Measurements from ENCODE around the gene OR2J1.

The OR2J1 gene

GRCh38 chr6:29099190-29099589, at the start of gene OR2J1:
Gene OR2J1, plus strand, starts transcription at chr6:29099490. Its CDS starts 1,453 bp downstream, at chr6:29100943.
- H3K9me3 ChIP-seq (ENCODE audit: control insufficient read depth in 5 of 5, low read length in 5 of 5): peaks cover 0 to 3% (median 0%) of the 10 kb centered on the region in 5 donors
- no peak within 1 kb of the TSS for H3K27ac ChIP-seq (ENCODE audit: low read depth, low read length)
- no peaks in the 10 kb centered on the region for H3K36me3 ChIP-seq (ENCODE audit: control insufficient read depth in 5 of 5, insufficient read depth in 5 of 5, low read length in 5 of 5)
- no peak within 1 kb of the TSS for H3K4me3 ChIP-seq (ENCODE audit: low read depth in 1 of 5, low read length in 5 of 5)
- H3K27me3 ChIP-seq (ENCODE audit: control insufficient read depth in 5 of 5, insufficient read depth in 4 of 5, low read length in 5 of 5): no peaks in the 10 kb centered on the region
- H3K9ac ChIP-seq (ENCODE audit: low read length in 5 of 5): no peak within 1 kb of the TSS
- H3K4me1 ChIP-seq (ENCODE audit: control insufficient read depth in 5 of 5, insufficient read depth in 5 of 5, low read length in 5 of 5): no peaks in the 10 kb centered on the region

- peaks cover 0 to 3% (median 0%) of the 10 kb centered on the region in 5 donors for H3K9me3 ChIP-seq (ENCODE audit: control insufficient read depth in 5 of 5, low read length in 5 of 5)
- no peak overlapping the region for H3K27ac ChIP-seq (ENCODE audit: low read depth, low read length)
- no peaks in the 10 kb centered on the region for H3K36me3 ChIP-seq (ENCODE audit: control insufficient read depth in 5 of 5, insufficient read depth in 5 of 5, low read length in 5 of 5)
- H3K4me1 ChIP-seq (ENCODE audit: control insufficient read depth in 5 of 5, insufficient read depth in 5 of 5, low read length in 5 of 5): no peaks in the 10 kb centered on the region
- no peak overlapping the region for H3K4me3 ChIP-seq (ENCODE audit: low read depth in 1 of 5, low read length in 5 of 5)
- no peaks in the 10 kb centered on the region for H3K27me3 ChIP-seq (ENCODE audit: control insufficient read depth in 5 of 5, insufficient read depth in 4 of 5, low read length in 5 of 5)
- H3K9ac ChIP-seq (ENCODE audit: low read length in 5 of 5): no peak overlapping the region
Observed at GRCh38 chr6:29051680-29052079, 47.6 kb upstream of the OR2J1 start.

- H3K4me3 ChIP-seq (ENCODE audit: low read depth in 1 of 5, low read length in 5 of 5): no peak overlapping the region
- no peaks in the 10 kb centered on the region for H3K36me3 ChIP-seq (ENCODE audit: control insufficient read depth in 5 of 5, insufficient read depth in 5 of 5, low read length in 5 of 5)
- no peaks in the 10 kb centered on the region for H3K4me1 ChIP-seq (ENCODE audit: control insufficient read depth in 5 of 5, insufficient read depth in 5 of 5, low read length in 5 of 5)
- no peaks in the 10 kb centered on the region for H3K9me3 ChIP-seq (ENCODE audit: control insufficient read depth in 5 of 5, low read length in 5 of 5)
- H3K27ac ChIP-seq (ENCODE audit: low read depth, low read length): no peak overlapping the region
- no peak overlapping the region for H3K9ac ChIP-seq (ENCODE audit: low read length in 5 of 5)
- H3K27me3 ChIP-seq (ENCODE audit: control insufficient read depth in 5 of 5, insufficient read depth in 4 of 5, low read length in 5 of 5): peaks cover 0 to 2% (median 0%) of the 10 kb centered on the region in 5 donors
Observed at GRCh38 chr6:29071831-29072723, 27.2 kb upstream of the OR2J1 start.

GRCh38 chr6:29079203-29079602, 20.1 kb upstream of the OR2J1 start:
- H3K4me3 ChIP-seq (ENCODE audit: low read depth in 1 of 5, low read length in 5 of 5): no peak overlapping the region
- no peaks in the 10 kb centered on the region for H3K4me1 ChIP-seq (ENCODE audit: control insufficient read depth in 5 of 5, insufficient read depth in 5 of 5, low read length in 5 of 5)
- no peaks in the 10 kb centered on the region for H3K36me3 ChIP-seq (ENCODE audit: control insufficient read depth in 5 of 5, insufficient read depth in 5 of 5, low read length in 5 of 5)
- H3K27me3 ChIP-seq (ENCODE audit: control insufficient read depth in 5 of 5, insufficient read depth in 4 of 5, low read length in 5 of 5): peaks cover 0 to 2% (median 0%) of the 10 kb centered on the region in 5 donors
- no peak overlapping the region for H3K9ac ChIP-seq (ENCODE audit: low read length in 5 of 5)
- H3K9me3 ChIP-seq (ENCODE audit: control insufficient read depth in 5 of 5, low read length in 5 of 5): no peaks in the 10 kb centered on the region
- H3K27ac ChIP-seq (ENCODE audit: low read depth, low read length): no peak overlapping the region

GRCh38 chr6:29081312-29081711, 18.0 kb upstream of the OR2J1 start:
- H3K36me3 ChIP-seq (ENCODE audit: control insufficient read depth in 5 of 5, insufficient read depth in 5 of 5, low read length in 5 of 5): no peaks in the 10 kb centered on the region
- H3K9me3 ChIP-seq (ENCODE audit: control insufficient read depth in 5 of 5, low read length in 5 of 5): no peaks in the 10 kb centered on the region
- H3K9ac ChIP-seq (ENCODE audit: low read length in 5 of 5): no peak overlapping the region
- H3K4me1 ChIP-seq (ENCODE audit: control insufficient read depth in 5 of 5, insufficient read depth in 5 of 5, low read length in 5 of 5): no peaks in the 10 kb centered on the region
- no peaks in the 10 kb centered on the region for H3K27me3 ChIP-seq (ENCODE audit: control insufficient read depth in 5 of 5, insufficient read depth in 4 of 5, low read length in 5 of 5)
- H3K27ac ChIP-seq (ENCODE audit: low read depth, low read length): no peak overlapping the region
- H3K4me3 ChIP-seq (ENCODE audit: low read depth in 1 of 5, low read length in 5 of 5): no peak overlapping the region

GRCh38 chr6:29082457-29082856, 16.8 kb upstream of the OR2J1 start:
- H3K4me1 ChIP-seq (ENCODE audit: control insufficient read depth in 5 of 5, insufficient read depth in 5 of 5, low read length in 5 of 5): no peaks in the 10 kb centered on the region
- H3K9ac ChIP-seq (ENCODE audit: low read length in 5 of 5): no peak overlapping the region
- no peaks in the 10 kb centered on the region for H3K9me3 ChIP-seq (ENCODE audit: control insufficient read depth in 5 of 5, low read length in 5 of 5)
- H3K36me3 ChIP-seq (ENCODE audit: control insufficient read depth in 5 of 5, insufficient read depth in 5 of 5, low read length in 5 of 5): no peaks in the 10 kb centered on the region
- H3K27me3 ChIP-seq (ENCODE audit: control insufficient read depth in 5 of 5, insufficient read depth in 4 of 5, low read length in 5 of 5): no peaks in the 10 kb centered on the region
- no peak overlapping the region for H3K4me3 ChIP-seq (ENCODE audit: low read depth in 1 of 5, low read length in 5 of 5)
- no peak overlapping the region for H3K27ac ChIP-seq (ENCODE audit: low read depth, low read length)

- no peak within 1 kb of the TSS for H3K27ac ChIP-seq (ENCODE audit: low read depth, low read length)
- H3K9me3 ChIP-seq (ENCODE audit: control insufficient read depth in 5 of 5, low read length in 5 of 5): no peaks in the 10 kb centered on the region
- H3K4me3 ChIP-seq (ENCODE audit: low read depth in 1 of 5, low read length in 5 of 5): no peak within 1 kb of the TSS
- H3K36me3 ChIP-seq (ENCODE audit: control insufficient read depth in 5 of 5, insufficient read depth in 5 of 5, low read length in 5 of 5): no peaks in the 10 kb centered on the region
- H3K9ac ChIP-seq (ENCODE audit: low read length in 5 of 5): no peak within 1 kb of the TSS
- H3K27me3 ChIP-seq (ENCODE audit: control insufficient read depth in 5 of 5, insufficient read depth in 4 of 5, low read length in 5 of 5): no peaks in the 10 kb centered on the region
- no peaks in the 10 kb centered on the region for H3K4me1 ChIP-seq (ENCODE audit: control insufficient read depth in 5 of 5, insufficient read depth in 5 of 5, low read length in 5 of 5)
Observed at GRCh38 chr6:29087213-29087612, 12.1 kb upstream of the OR2J1 start, which contains the start of gene OR2B3. Gene OR2B3, minus strand, starts transcription at chr6:29087313. Its CDS starts 65 bp downstream, at chr6:29087248.

- Histone ChIP-seq H3K9me3 (ENCODE audit: control insufficient read depth in 5 of 5, low read length in 5 of 5) (no peaks in the 10 kb centered on the region), H3K27ac (ENCODE audit: low read depth, low read length) (no peak overlapping the region), H3K27me3 (ENCODE audit: control insufficient read depth in 5 of 5, insufficient read depth in 4 of 5, low read length in 5 of 5) (no peaks in the 10 kb centered on the region), H3K36me3 (ENCODE audit: control insufficient read depth in 5 of 5, insufficient read depth in 5 of 5, low read length in 5 of 5) (no peaks in the 10 kb centered on the region), H3K9ac (ENCODE audit: low read length in 5 of 5) (no peak overlapping the region), H3K4me3 (ENCODE audit: low read depth in 1 of 5, low read length in 5 of 5) (no peak overlapping the region), H3K4me1 (ENCODE audit: control insufficient read depth in 5 of 5, insufficient read depth in 5 of 5, low read length in 5 of 5) (no peaks in the 10 kb centered on the region)
Observed at GRCh38 chr6:29092957-29093356, 6.3 kb upstream of the OR2J1 start.

GRCh38 chr6:29097803-29098202, 1.5 kb upstream of the OR2J1 start:
- Histone ChIP-seq H3K36me3 (ENCODE audit: control insufficient read depth in 5 of 5, insufficient read depth in 5 of 5, low read length in 5 of 5) (no peaks in the 10 kb centered on the region), H3K27me3 (ENCODE audit: control insufficient read depth in 5 of 5, insufficient read depth in 4 of 5, low read length in 5 of 5) (no peaks in the 10 kb centered on the region), H3K4me3 (ENCODE audit: low read depth in 1 of 5, low read length in 5 of 5) (no peak overlapping the region)

GRCh38 chr6:29107758-29108157, 8.5 kb downstream of the OR2J1 start, which contains the start of gene OR2J3:
Gene OR2J3, plus strand, starts transcription at chr6:29108058. Its CDS starts 3,833 bp downstream, at chr6:29111891.
- H3K27me3 ChIP-seq (ENCODE audit: control insufficient read depth in 5 of 5, insufficient read depth in 4 of 5, low read length in 5 of 5): no peaks in the 10 kb centered on the region
- no peaks in the 10 kb centered on the region for H3K4me1 ChIP-seq (ENCODE audit: control insufficient read depth in 5 of 5, insufficient read depth in 5 of 5, low read length in 5 of 5)
- H3K36me3 ChIP-seq (ENCODE audit: control insufficient read depth in 5 of 5, insufficient read depth in 5 of 5, low read length in 5 of 5): no peaks in the 10 kb centered on the region
- H3K9me3 ChIP-seq (ENCODE audit: control insufficient read depth in 5 of 5, low read length in 5 of 5): peaks cover 0 to 3% (median 0%) of the 10 kb centered on the region in 5 donors
- H3K27ac ChIP-seq (ENCODE audit: low read depth, low read length): no peak within 1 kb of the TSS
- no peak within 1 kb of the TSS for H3K9ac ChIP-seq (ENCODE audit: low read length in 5 of 5)
- H3K4me3 ChIP-seq (ENCODE audit: low read depth in 1 of 5, low read length in 5 of 5): no peak within 1 kb of the TSS

More at GRCh38 chr6:29097803-29098202, 1.5 kb upstream of the OR2J1 start:
- Histone ChIP-seq H3K9ac (ENCODE audit: low read length in 5 of 5) (no peak overlapping the region), H3K27ac (ENCODE audit: low read depth, low read length) (no peak overlapping the region), H3K4me1 (ENCODE audit: control insufficient read depth in 5 of 5, insufficient read depth in 5 of 5, low read length in 5 of 5) (no peaks in the 10 kb centered on the region), H3K9me3 (ENCODE audit: control insufficient read depth in 5 of 5, low read length in 5 of 5) (no peaks in the 10 kb centered on the region)

Measured in subcutaneous abdominal adipose tissue (tissue), 5 donors.